Measurements from ENCODE around the gene ALDH1L2. TPM values are rescaled to one million over a fixed set of nuclear protein-coding genes. Genes with fewer than 3 reads are reported as not detected.
"Not testable (repeated sequence)": the region's sequence is repeated elsewhere in the genome, so short reads cannot be mapped to it uniquely, and the experiment has no call there.

ALDH1L2 gene
- polyA plus RNA-seq (2014; cell fraction: cytosol; rRNA removed) = 2.2 and 4.3 TPM in 2 replicates
- polyA plus RNA-seq (2014; cell fraction: nucleus; rRNA removed) = 2.3 and 4.9 TPM in 2 replicates

DNA sequence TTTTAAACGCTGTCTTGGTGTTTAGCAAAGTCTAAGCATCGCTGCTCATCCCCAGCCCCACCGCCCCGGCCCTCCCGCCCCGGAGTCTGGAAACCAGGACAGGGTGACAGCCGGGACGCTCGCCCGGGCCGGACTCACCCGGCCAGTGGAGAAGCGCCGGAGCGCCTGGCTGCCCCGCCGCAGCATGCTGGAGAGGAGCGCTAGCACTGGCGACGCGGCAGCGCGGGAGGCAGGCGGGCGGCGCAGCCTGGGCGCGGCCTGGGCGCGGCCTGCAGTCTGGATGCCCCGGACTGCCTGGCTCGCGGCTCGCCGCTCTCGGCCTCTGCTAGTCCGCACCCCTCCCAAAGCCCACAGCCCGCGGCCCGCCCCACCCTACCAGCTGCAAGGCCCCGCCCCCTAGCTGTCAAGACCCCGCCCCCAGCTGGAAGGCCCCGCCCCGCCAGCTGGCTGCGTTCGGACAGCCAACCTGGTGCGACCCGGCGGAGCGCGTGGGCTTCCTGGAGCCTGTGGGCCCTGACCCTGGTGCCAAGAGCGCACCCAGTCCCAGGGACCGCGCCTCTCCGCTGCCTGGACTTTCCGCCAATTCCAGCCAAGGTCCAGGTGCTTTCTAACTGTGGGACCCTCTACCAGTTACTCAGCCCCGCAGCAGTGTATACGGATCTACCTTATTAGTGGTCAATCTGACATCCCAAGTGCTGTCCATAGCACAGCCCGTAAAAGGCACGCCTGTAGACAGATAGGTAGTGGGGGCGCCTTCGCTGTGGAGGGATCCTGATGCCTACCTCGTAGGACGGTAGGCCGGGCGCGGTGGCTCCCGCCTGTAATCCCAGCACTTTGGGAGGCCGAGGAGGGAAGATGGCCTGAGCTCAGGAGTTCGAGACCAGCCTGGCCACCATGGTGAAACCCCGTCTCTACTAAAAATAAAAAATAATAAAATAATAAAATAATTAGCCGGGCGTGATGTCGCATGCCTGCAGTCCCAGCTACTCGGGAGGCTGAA, at the start of gene ALDH1L2:
Gene ALDH1L2 (minus strand): TSS at position 208 of the 1,000 bp plus-strand sequence. CDS start 22 bp downstream, at position 186.
- DNase-seq (ENCODE audit: low spot score) = peak; percentile 69

DNA sequence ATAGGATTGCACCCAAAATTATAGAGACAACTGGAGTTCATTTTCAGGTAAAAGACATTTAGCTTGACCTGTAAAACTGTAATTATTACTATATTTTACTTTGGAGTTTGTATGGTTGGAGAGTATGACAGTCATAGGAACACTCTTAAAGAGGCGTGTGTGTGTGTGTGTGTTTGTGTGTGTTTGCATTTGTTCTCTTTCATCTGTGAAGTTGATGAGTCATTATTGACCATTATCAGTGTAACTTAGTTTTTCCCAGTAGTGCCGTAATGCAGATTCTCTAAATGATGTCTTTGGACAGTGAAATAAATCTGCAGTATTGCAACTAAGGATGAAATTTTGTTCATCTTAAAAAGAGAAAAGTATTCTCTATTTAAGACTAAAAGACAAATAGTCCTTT, 36.3 kb upstream of the ALDH1L2 start:
- DNase-seq (ENCODE audit: low spot score) = no peak

DNA sequence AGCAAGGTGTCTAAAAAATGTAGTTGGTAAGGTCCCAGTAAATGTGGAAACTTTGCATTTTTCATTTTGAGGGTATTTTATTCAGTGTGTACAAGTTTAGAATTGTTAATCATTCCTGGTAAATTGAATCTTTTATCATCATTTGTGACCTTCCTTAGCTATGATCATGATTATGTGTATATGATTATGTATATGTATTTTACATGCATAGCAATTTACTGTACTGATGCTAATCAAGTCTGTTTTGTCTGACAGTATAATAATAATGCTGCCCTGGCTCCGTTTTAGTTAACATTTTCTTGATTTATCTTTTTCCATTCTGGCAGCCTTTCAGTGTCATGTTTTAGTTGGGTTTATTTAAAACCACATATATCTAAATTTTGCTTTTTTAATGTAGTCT, 32.7 kb upstream of the ALDH1L2 start:
- no peak for DNase-seq (ENCODE audit: low spot score)

DNA sequence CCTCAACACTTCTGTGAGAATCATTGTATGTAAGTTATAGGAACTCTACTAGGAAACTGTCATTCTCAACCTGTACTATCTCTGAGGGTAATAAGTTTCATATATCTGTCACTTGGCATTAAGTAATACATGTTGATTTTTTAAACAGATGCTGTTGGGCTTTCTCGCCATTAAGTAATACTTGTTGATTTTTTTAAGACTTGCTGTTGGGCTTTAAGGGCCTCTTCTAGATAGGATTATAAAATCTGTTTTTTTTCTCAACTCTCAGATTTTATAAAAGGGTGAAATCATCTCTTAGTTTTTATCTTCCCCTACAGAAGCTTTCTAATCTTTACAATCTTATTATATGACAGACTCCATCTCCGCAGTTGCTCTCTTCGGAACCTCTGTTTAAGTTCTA, 28.8 kb upstream of the ALDH1L2 start:
- no peak for DNase-seq (ENCODE audit: low spot score)

DNA sequence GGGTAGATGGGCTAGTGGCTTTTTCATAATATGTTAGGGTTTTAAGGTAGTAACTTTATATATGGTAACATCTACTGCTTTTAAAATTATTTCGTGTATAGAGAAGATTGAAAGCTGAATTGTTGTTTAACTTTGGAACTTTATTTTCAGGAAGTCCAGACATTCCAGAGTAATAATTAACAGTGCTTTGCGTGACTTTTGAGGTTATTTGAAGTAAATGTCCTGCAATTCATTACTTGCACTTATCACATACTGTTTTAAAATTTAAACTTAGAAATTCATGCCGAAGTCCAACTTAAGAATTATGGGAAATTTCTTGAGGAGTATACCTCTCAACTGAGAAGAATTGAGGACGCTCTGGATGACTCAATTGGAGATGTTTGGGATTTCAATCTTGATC, 26.6 kb upstream of the ALDH1L2 start:
- no peak for DNase-seq (ENCODE audit: low spot score)

DNA sequence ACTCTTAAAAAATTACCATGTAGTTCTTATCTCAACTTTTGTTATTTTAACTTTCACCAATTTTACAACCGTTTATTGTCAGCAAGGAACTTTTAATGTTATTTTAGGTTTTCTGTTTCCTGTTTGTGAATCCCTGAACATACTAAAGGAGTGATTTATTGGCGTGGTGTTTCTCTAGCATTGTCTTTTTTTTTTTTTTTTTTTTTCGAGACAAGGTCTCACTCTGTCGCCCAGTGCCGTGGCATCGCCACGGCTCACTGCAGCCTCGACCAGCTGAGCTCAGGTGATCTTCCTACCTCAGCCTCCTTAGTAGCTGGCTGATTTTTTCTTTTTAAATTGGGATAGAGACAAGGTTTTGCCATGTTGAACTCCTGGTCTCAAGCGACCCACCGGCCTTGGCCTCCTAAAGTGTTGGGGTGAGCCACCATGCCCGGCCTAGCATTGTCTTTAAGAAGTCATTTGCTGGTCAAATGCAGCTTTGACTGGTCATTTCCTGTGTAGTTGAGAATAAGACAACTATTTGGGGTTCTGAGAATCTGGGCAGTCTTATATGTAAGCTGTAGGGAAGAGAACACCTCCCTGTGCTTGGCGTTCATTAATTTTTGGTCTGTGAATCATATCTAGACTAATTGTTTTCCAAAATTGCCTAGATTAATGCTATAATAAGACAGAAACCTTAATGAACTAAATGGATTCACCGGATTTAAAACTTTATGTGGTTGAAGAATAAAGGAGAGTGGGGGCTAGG, 25.4 kb upstream of the ALDH1L2 start:
- no peak for DNase-seq (ENCODE audit: low spot score)

DNA sequence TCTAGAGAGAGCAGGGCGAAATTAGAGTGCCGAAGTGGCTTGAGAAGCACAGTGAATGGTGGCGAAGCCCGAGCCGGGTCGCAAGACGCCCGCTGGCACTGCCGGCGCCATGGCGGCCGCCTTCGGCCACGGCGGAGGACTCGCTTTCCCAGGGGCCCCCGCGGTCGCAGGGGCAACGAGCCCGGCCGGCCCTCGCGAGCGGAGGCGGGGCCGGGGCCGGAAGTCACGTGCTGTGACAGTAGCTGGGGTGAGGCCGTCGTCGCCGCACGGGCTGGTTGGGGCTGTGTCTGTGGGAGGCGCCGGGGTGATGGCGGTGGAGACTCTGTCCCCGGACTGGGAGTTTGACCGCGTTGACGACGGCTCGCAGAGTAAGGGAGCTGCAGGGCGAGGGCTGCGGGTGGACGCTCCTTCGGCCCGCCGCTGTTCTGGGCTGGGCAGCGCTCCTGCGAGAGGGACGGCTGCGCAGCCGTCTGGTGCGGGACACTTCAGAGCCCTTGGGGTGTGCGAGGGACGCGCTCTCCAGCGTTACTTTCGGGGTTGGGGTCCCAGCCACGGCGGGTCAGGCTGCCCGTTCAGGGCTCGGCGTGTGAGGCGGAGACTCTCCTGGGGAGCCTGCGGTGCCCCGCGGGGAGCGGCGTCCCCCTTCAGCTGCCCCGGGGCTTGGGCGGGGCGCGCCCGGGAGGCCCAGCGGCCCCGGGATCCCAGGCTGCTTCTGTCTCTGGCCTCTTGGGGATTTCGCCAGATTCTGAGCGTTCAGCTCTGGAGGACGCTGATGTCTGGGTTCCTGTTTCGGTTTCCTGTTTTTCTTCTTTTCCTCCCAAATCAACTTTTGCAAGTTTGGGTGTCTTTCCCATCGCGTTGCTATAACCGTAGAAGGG, 23.5 kb upstream of the ALDH1L2 start, which contains the start of gene WASHC4:
Gene WASHC4 (plus strand): TSS at position 238 of the 878 bp plus-strand sequence. CDS start 70 bp downstream, at position 308.
- DNase-seq (ENCODE audit: low spot score) = peak; percentile 91

DNA sequence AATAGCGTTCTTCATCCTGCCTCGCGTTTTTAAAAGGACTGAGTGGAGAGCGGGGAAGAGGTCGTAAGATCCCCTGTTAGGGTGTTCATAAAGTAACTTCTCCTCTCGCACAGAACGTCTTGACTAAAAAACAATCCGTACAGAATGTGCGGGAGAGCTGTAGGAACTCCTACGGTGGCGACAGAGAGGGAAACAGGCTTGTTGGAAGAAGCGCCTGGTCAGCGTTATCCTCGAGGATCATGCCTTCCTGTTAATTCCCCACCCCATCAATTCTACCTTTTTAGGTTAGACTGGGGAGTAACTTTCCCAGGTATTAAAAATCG, 22.9 kb upstream of the ALDH1L2 start:
- DNase-seq (ENCODE audit: low spot score) = peak; percentile 56

DNA sequence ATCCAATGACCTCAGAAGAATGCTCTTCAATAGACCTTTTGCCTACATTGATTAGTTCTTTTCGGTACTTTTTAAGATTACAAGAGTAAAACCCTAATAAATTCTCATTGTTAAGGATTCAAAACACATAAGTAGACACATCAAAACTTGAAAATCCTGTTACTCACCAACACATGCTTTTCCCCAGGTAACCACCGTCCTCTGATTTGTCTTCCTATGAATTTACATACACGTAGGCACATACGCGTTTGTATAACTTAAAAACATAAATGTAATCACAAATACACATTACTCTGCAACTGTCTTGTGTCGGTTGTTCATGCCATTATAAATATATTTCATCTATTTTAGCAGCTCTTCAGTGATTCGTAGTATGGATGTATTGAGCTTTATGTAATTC, 22.4 kb upstream of the ALDH1L2 start:
- DNase-seq (ENCODE audit: low spot score) = no peak

DNA sequence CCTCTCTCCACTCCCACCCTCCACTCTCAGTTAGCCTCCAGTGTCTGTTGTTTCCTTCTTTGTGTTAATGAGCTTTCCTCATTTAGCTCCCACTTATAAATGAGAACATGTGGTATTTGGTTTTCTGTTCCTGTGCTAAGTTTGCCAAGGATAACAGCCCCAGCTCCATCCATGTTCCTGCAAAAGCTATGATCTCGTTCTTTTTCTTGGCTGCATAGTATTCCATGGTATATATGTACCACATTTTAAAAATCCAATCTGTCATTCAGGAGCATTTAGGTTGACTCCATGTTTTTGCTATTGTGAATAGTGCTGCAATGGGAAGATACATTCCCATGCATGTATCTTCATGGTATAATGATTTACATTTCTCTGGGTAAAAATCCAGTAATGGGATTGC, 20.5 kb upstream of the ALDH1L2 start:
- no peak for DNase-seq (ENCODE audit: low spot score)

DNA sequence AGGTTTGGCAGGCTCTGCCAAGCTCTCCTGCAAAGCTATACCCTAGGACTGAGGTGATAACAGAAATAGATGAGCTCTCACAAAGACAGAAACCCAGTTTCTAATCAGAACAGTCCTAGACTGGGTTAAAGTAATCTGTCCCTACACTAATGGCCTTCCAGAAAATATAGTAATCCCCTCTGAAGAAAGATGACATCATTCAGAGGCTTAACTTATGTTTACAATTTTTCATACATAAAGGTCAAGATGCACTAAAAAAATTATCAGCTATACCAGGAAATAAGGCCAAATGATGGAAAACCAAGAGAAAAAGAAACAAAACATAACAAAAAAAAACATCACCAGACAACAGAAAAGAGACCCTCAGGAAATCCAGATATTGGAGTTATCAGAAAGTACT, 18.4 kb upstream of the ALDH1L2 start:
- DNase-seq (ENCODE audit: low spot score) = no peak

DNA sequence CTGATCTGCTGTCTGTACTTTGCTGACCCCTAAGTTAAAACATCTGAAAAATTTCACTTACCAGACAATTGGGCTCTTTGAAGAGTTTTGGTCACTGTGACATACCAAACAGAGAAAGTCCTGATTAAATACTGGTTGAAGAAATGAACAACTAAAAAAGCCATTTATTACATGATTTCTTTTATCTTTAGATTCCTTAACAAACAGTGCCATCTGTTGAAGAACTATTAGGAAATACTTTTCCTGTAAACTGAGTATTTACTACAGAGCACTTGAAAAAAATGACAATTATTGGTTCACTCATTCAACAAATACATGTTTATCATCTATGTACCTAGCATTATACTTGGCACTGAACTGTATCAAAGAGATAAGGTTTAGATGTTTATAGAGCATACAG, 16.7 kb upstream of the ALDH1L2 start:
- no peak for DNase-seq (ENCODE audit: low spot score)

DNA sequence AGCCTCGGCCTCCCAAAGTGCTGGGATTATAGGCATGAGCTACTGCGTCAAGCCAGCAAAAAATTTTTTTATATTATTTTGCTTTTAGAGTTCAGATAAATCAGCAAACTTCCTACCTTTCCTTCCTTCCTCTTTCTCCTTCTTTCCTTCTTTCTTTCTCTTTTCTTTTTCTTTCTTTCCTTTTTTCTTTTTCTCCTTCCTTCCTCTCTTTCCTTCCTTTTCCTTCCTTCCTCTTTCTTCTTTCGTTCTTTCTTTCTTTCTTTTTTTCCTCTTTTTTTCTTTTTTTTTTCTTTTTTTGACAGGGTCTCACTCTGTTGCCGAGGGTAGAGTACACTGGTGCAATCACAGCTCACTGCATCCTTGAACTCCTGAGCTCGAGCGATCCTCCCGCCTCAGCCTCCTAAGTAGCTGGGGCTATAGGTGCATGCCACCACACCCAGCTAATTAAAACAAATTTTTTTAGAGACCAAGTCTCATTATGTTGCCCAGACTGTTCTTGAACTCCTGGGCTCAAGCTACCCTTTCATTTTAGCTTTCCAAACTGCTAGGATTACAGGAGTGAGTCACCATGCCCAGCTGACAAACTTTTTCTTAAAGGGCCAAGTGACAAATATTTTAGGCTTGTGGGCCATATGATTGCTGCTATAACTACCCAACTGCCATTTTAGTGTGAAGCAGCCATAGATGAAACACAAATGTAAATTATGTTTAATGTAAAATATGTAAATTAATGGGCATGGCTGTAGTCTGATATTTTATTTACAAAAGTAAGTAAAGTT, 16.1 kb upstream of the ALDH1L2 start:
- DNase-seq (ENCODE audit: low spot score) = no peak

DNA sequence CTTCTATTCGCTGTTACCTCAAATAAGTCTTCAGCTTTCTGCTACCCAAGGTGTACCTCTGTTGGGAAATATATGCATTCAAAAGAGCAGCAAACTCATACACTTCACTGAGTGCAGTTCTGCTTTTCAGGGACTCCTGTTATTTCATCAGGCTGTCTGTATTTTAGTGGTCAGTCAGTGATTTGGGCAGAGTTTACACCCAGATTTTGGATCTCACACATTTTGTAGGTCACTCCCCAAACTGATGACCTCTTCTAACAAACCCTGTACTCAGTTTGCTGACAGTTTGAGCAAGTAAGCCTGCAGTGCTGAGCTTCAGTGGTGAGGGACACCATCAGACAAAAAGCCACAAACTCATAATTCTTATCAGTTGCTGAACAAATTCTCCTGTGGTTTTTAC, 15.1 kb upstream of the ALDH1L2 start:
- no peak for DNase-seq (ENCODE audit: low spot score)

DNA sequence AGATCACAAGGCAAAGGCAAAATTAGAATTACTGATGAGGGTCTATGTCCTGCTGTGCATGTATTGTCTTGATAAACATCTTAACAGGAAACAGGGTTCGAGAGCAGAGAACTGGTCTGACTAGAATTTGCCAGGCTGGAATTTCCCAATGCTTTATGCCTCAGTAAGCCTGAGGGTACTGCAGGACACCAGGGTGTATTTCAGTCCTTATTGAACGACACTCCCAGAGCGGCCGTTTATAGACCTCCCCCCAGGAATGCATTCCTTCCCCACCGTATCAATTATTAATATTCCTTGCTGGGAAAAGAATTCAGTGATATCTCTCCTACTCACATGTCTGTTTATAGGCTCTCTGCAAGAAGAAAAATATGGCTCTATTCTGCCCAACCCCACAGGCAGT, 11.1 kb upstream of the ALDH1L2 start:
- DNase-seq (ENCODE audit: low spot score) = not testable (repeated sequence)

DNA sequence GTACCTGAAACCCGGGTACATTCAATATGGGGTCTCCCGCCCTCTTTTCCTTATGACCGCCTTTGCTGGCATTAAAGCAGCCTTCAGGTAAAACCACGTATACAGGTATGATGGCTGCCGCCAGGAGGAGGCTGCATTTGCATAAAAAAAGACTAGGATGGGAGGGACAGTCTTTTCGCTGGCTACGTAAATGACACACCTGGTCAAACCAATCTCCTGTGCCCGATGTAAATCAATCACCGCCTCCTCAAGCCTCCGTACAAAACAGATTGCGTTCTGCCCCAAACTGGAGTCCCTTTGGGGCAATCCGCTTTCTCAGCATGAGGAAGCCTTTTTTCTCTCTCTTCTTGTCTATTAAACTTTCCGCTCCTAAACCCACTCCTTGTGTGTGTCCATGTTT, 8.1 kb upstream of the ALDH1L2 start:
- no peak for DNase-seq (ENCODE audit: low spot score)

DNA sequence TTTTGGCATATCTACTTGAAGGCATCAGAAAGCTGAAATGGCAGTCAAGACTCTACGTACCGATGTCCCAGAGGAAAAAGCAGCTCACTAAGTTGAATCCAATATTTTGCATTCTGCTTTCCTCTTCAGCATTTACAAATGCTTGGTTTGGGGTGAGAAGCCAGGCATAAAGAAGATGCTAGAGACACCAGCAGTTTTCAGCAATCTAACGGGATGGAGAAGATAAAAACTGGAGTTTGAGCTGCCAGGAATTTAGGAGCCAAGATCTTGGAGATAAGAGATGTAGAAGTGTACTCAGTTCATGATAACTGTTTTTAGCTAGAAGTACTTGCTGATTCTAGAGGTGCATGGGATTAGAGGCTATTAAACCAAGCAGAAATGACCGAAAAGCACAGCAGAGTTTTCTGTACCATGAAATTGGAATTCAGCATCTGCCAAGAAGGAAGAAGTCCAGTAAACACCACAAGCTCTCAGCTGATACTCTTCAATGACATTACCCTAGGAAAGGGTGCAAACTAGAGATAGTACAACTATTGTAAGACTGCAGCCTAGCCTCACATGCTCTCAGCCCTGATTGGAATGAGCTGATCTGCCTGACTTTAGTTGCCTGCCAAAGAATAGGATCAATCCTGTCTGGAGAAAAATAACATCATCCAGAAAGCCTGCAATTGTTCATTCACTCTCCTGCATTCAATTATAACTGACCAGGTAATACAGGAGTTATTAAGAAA, 7.4 kb upstream of the ALDH1L2 start:
- DNase-seq (ENCODE audit: low spot score) = no peak

DNA sequence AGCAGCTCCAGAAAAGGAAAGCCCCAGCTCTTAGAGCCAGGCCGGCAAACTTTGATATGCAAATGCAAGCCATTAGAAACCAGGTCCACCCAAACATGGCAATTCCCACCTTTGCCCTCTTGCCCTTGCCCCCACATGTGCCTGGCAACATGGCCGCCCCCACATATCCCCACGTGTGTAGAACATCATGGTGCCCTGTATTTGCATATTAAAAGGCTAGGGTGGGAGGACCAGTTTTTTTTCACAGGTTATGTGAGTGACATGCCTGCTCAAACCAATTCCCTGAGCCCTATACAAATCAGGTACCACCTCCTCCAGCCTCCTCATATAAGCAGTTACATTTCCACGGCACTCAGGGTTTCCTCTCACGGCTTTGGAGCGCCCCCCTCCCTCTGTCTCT, 6.1 kb upstream of the ALDH1L2 start:
- DNase-seq (ENCODE audit: low spot score) = no peak

DNA sequence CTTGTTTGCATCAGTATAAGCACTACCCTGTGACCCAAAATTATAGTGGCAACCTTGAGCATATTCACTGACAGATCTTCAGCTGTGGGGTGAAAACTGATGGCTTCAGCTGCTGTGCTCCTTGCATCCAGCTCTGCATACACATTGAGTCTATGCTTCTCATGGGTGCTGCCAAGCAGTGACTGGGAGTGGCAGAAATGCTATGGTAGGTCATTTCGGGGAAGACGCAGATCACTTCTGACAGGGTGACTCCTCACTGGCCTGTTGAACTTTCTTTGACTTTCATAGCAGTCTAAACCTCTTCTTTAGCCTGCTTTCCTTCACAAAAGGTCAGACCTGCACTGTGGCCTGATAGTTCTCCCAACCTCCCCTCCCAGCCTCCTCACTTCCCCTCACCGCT, 5.6 kb upstream of the ALDH1L2 start:
- no peak for DNase-seq (ENCODE audit: low spot score)

DNA sequence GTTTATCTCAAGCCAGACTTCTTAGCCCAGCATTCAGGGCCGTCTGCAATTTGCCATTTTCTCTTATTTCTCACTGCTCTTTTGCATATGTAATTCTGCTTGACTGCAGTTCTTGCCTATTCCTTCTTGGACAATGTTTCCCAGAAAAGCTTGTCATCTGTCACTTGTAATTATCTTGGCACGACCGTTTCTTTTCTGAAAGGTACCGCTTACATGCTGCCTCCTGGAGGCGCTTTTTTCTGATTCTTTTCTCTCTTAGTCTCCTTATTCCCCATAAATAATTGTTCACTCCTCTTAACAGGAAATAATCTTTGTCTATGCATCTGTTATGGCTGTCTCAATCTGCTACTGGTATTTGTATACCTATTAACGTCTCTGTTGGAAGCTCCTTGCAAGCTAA, 1.2 kb upstream of the ALDH1L2 start:
- DNase-seq (ENCODE audit: low spot score) = no peak
